Nephron progenitor cell (in vitro differentiated cells): ENCODE data around the gene NCKAP5.

Source experiments
- DNase-seq: peaks from one replicate; pipeline ENCODE4 v3.0.0; 2021
- H3K27ac Mint-ChIP-seq: 2 replicates; pipeline ENCODE4 v1.8.0; 2021; ENCODE audit warnings: mild to moderate bottlenecking, moderate library complexity, mixed read lengths
- H3K27me3 Mint-ChIP-seq: 2 replicates; pipeline ENCODE4 v1.8.0; 2021; ENCODE audit warnings: mild to moderate bottlenecking, low read depth, mixed read lengths; ENCODE audit not compliant: poor library complexity
- H3K36me3 Mint-ChIP-seq: 2 replicates; pipeline ENCODE4 v1.8.0; 2021; ENCODE audit warnings: low read depth, mixed read lengths
- H3K4me1 Mint-ChIP-seq: 2 replicates; pipeline ENCODE4 v1.8.0; 2021; ENCODE audit warnings: mixed read lengths
- H3K4me3 Mint-ChIP-seq: 2 replicates; pipeline ENCODE4 v1.8.0; 2021; ENCODE audit warnings: mild to moderate bottlenecking, moderate library complexity, mixed read lengths
- H3K9me3 Mint-ChIP-seq: 2 replicates; pipeline ENCODE4 v1.8.0; 2021; ENCODE audit warnings: mild to moderate bottlenecking, moderate library complexity, mixed read lengths
- CTCF ChIP-seq: fragments of 200-600 bp; sonication (generic); IDR thresholded peaks from 2 replicates; pipeline ENCODE4 v1.5.0; 2021; ENCODE audit warnings: antibody characterized with exemption

The NCKAP5 gene

GRCh38 chr2:132733094-132733493, 835.2 kb downstream of the NCKAP5 start:
- TF ChIP-seq CTCF: no peak
- no peak for DNase-seq
- Mint-ChIP-seq H3K27me3 (no peaks in the 10 kb centered on the region), H3K4me3 (no peak overlapping the region), H3K9me3 (no peaks in the 10 kb centered on the region), H3K36me3 (no peaks in the 10 kb centered on the region), H3K4me1 (peaks cover 6% of the 10 kb centered on the region), H3K27ac (no peak overlapping the region)

- Mint-ChIP-seq H3K9me3 (no peaks in the 10 kb centered on the region), H3K27ac (no peak overlapping the region), H3K27me3 (no peaks in the 10 kb centered on the region), H3K4me3 (no peak overlapping the region), H3K36me3 (no peaks in the 10 kb centered on the region), H3K4me1 (peaks cover 6% of the 10 kb centered on the region)
- TF ChIP-seq CTCF: no peak
- no peak for DNase-seq
These were observed 835.6 kb downstream of the NCKAP5 start for GRCh38 chr2:132732694-132733093.

- no peak for TF ChIP-seq CTCF
- no peak overlapping the region for H3K27ac Mint-ChIP-seq
- peaks cover 6% of the 10 kb centered on the region for H3K4me1 Mint-ChIP-seq
- H3K36me3 Mint-ChIP-seq: no peaks in the 10 kb centered on the region
- H3K9me3 Mint-ChIP-seq: no peaks in the 10 kb centered on the region
- DNase-seq: no peak
- H3K27me3 Mint-ChIP-seq: no peaks in the 10 kb centered on the region
- no peak overlapping the region for H3K4me3 Mint-ChIP-seq
These were observed 836.8 kb downstream of the NCKAP5 start for GRCh38 chr2:132731441-132731840.

- DNase-seq: no peak
- no peak overlapping the region for H3K27ac Mint-ChIP-seq
- no peaks in the 10 kb centered on the region for H3K9me3 Mint-ChIP-seq
- no peaks in the 10 kb centered on the region for H3K36me3 Mint-ChIP-seq
- peaks cover 6% of the 10 kb centered on the region for H3K4me1 Mint-ChIP-seq
- H3K27me3 Mint-ChIP-seq: no peaks in the 10 kb centered on the region
- no peak for TF ChIP-seq CTCF
- no peak overlapping the region for H3K4me3 Mint-ChIP-seq
These were observed 837.7 kb downstream of the NCKAP5 start for GRCh38 chr2:132730611-132731010.

- no peaks in the 10 kb centered on the region for H3K27me3 Mint-ChIP-seq
- DNase-seq: no peak
- no peak overlapping the region for H3K4me3 Mint-ChIP-seq
- TF ChIP-seq CTCF: no peak
- H3K9me3 Mint-ChIP-seq: no peaks in the 10 kb centered on the region
- peaks cover 6% of the 10 kb centered on the region for H3K4me1 Mint-ChIP-seq
- no peak overlapping the region for H3K27ac Mint-ChIP-seq
- no peaks in the 10 kb centered on the region for H3K36me3 Mint-ChIP-seq
These were observed 838.7 kb downstream of the NCKAP5 start for GRCh38 chr2:132729522-132729921.

- no peaks in the 10 kb centered on the region for H3K4me1 Mint-ChIP-seq
- no peak overlapping the region for H3K27ac Mint-ChIP-seq
- peaks cover 12% of the 10 kb centered on the region for H3K27me3 Mint-ChIP-seq
- TF ChIP-seq CTCF: no peak
- H3K36me3 Mint-ChIP-seq: no peaks in the 10 kb centered on the region
- no peaks in the 10 kb centered on the region for H3K9me3 Mint-ChIP-seq
- no peak for DNase-seq
- no peak overlapping the region for H3K4me3 Mint-ChIP-seq
These were observed 842.1 kb downstream of the NCKAP5 start for GRCh38 chr2:132726155-132726554.
